HEK293T (cell line): ENCODE results near the gene KLF17.
"Not testable (repeated sequence)": the region's sequence is repeated elsewhere in the genome, so short reads cannot be mapped to it uniquely, and the experiment has no call there.

ENCODE experiments used
- CTCF ChIA-PET: fragments of 350-600 bp; formaldehyde crosslinking; extraction: SDS; loops from one replicate; lab custom pipeline; 2021; ENCODE audit warnings: antibody characterized with exemption, inconsistent platforms; lab: Yijun Ruan, JAX
- POLR2A ChIA-PET: fragments of 350-600 bp; formaldehyde crosslinking; extraction: SDS; loops from one replicate; lab custom pipeline; 2020; ENCODE audit warnings: antibody characterized with exemption, inconsistent platforms; lab: Yijun Ruan, JAX
- DNase-seq: peaks from one replicate; pipeline ENCODE4 v3.0.0; 2012; ENCODE audit warnings: mixed read lengths; ENCODE audit errors: extremely low spot score
- ARNT ChIP-seq: fragments of 450-650 bp; IDR thresholded peaks from 2 replicates; pipeline ENCODE4 v1.6.1; 2017; ENCODE audit warnings: mild to moderate bottlenecking
- BHLHE40 ChIP-seq: fragments of 450-650 bp; IDR thresholded peaks from 2 replicates; pipeline ENCODE4 v1.6.1; 2016; ENCODE audit warnings: mild to moderate bottlenecking, moderate library complexity, borderline replicate concordance
- CTBP1 ChIP-seq: fragments of 450-650 bp; IDR thresholded peaks from 2 replicates; pipeline ENCODE4 v1.6.1; 2016; ENCODE audit warnings: borderline replicate concordance
- ELF4 ChIP-seq: fragments of 450-650 bp; IDR thresholded peaks from 2 replicates; pipeline ENCODE4 v1.6.1; 2017; ENCODE audit warnings: antibody characterized with exemption
- FOXA1 ChIP-seq: fragments of 450-650 bp; IDR thresholded peaks from 2 replicates; pipeline ENCODE4 v1.6.1; 2016; ENCODE audit warnings: mild to moderate bottlenecking
- FOXK2 ChIP-seq: fragments of 450-650 bp; IDR thresholded peaks from 2 replicates; pipeline ENCODE4 v1.6.1; 2016; ENCODE audit warnings: mild to moderate bottlenecking
- FOXM1 ChIP-seq: fragments of 450-650 bp; IDR thresholded peaks from 2 replicates; pipeline ENCODE4 v1.6.1; 2017; ENCODE audit warnings: mild to moderate bottlenecking, borderline replicate concordance
- HDGF ChIP-seq: fragments of 450-650 bp; IDR thresholded peaks from 2 replicates; pipeline ENCODE4 v1.6.1; 2017; ENCODE audit warnings: antibody characterized with exemption, borderline replicate concordance
- L3MBTL2 ChIP-seq: fragments of 450-650 bp; conservative IDR thresholded peaks from 2 replicates; pipeline ENCODE4 v1.6.1; 2016; ENCODE audit warnings: mild to moderate bottlenecking
- LEF1 ChIP-seq: fragments of 450-650 bp; IDR thresholded peaks from 2 replicates; pipeline ENCODE4 v1.6.1; 2017; ENCODE audit warnings: mild to moderate bottlenecking, borderline replicate concordance
- NFRKB ChIP-seq: fragments of 450-650 bp; IDR thresholded peaks from 2 replicates; pipeline ENCODE4 v1.6.1; 2016; ENCODE audit warnings: mild to moderate bottlenecking, moderate library complexity
- SP1 ChIP-seq: fragments of 450-650 bp; IDR thresholded peaks from 2 replicates; pipeline ENCODE4 v1.6.1; 2017
- SUZ12 ChIP-seq: fragments of 450-650 bp; IDR thresholded peaks from 2 replicates; pipeline ENCODE4 v1.6.1; 2016; ENCODE audit warnings: mild to moderate bottlenecking
- TARDBP ChIP-seq: fragments of 450-650 bp; IDR thresholded peaks from 2 replicates; pipeline ENCODE4 v1.6.1; 2016
- ZNF384 ChIP-seq: fragments of 450-650 bp; IDR thresholded peaks from 2 replicates; pipeline ENCODE4 v1.6.1; 2016
- TF ChIP-seq, protein P1 (sequence below): fragments of 450-650 bp; IDR thresholded peaks from 2 replicates; pipeline ENCODE4 v1.6.1; 2016

The KLF17 gene

GRCh38 chr1:44135886-44136285, 17.3 kb downstream of the KLF17 start:
- no peak for DNase-seq
- POLR2A ChIA-PET = interaction anchor here (0.6 to 0.9 kb wide), 2 partner anchors 8 to 586 kb away, joined by 3 read pairs; no protein-coding TSS in a partner anchor
- TF ChIP-seq NFRKB = no peak
- TF ChIP-seq LEF1 = no peak
- no peak for TF ChIP-seq ARNT
- no peak for TF ChIP-seq L3MBTL2
- no peak for TF ChIP-seq FOXA1
- no peak for TF ChIP-seq FOXM1
- CTCF ChIA-PET = interaction anchor here (0.6 kb wide), 1 partner anchor 463 kb away, joined by 4 read pairs; no protein-coding TSS in a partner anchor

DNA sequence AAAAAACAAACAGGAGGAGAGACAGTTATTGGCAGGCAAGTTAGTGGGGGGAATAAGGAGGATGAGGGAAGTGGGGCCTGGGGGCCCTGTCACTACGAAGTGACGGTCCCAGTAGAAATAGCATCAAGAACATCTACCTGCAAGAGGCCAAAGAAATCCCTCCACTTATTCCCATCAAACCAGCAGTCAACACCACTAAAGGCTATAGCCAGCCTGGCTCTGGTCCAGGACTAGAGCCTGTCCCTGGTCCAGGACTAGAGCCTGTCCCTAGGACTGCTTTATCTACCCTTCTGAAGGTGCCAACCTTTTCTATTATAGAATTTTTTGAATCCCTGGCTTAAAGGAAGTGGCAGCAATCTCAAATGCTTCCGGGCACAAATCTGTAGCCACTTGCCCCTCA, 19.6 kb downstream of the KLF17 start:
- no peak for DNase-seq
- POLR2A ChIA-PET = no interaction called here
- CTCF ChIA-PET = no interaction called here
- TF ChIP-seq SUZ12 (no peak), TARDBP (no peak), LEF1 (no peak), FOXA1 (no peak), L3MBTL2 (no peak), FOXK2 (no peak), FOXM1 (no peak), BHLHE40 (no peak), ZNF384 (no peak), HDGF (no peak), ELF4 (no peak), ARNT (no peak), CTBP1 (no peak), NFRKB (no peak), SP1 (no peak)
- TF ChIP-seq, protein P1, sequence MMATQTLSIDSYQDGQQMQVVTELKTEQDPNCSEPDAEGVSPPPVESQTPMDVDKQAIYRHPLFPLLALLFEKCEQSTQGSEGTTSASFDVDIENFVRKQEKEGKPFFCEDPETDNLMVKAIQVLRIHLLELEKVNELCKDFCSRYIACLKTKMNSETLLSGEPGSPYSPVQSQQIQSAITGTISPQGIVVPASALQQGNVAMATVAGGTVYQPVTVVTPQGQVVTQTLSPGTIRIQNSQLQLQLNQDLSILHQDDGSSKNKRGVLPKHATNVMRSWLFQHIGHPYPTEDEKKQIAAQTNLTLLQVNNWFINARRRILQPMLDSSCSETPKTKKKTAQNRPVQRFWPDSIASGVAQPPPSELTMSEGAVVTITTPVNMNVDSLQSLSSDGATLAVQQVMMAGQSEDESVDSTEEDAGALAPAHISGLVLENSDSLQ = no peak

GRCh38 chr1:44139565-44139964, 20.9 kb downstream of the KLF17 start:
- DNase-seq, CTCF ChIA-PET, POLR2A ChIA-PET: not testable (repeated sequence)

- ChIA-PET CTCF (no interaction called here), POLR2A (no interaction called here)
- no peak for DNase-seq
- TF ChIP-seq BHLHE40 (no peak), ARNT (no peak), L3MBTL2 (no peak), FOXA1 (no peak), FOXM1 (no peak), ELF4 (no peak), TARDBP (no peak), LEF1 (no peak), SP1 (no peak), HDGF (no peak), NFRKB (no peak), SUZ12 (no peak)
- TF ChIP-seq, protein P1 = no peak
These were observed 22.9 kb downstream of the KLF17 start, which contains the start of gene KLF18 for GRCh38 chr1:44141531-44141930. KLF18 (minus strand) TSS chr1:44141631; CDS start chr1:44141631, 0 bp downstream.

- TF ChIP-seq CTBP1 (no peak), BHLHE40 (no peak), ELF4 (no peak), NFRKB (no peak), LEF1 (no peak)
- ChIA-PET POLR2A (no interaction called here), CTCF (no interaction called here)
- no peak for DNase-seq
These were observed 26.5 kb downstream of the KLF17 start for GRCh38 chr1:44144962-44145756.

DNA sequence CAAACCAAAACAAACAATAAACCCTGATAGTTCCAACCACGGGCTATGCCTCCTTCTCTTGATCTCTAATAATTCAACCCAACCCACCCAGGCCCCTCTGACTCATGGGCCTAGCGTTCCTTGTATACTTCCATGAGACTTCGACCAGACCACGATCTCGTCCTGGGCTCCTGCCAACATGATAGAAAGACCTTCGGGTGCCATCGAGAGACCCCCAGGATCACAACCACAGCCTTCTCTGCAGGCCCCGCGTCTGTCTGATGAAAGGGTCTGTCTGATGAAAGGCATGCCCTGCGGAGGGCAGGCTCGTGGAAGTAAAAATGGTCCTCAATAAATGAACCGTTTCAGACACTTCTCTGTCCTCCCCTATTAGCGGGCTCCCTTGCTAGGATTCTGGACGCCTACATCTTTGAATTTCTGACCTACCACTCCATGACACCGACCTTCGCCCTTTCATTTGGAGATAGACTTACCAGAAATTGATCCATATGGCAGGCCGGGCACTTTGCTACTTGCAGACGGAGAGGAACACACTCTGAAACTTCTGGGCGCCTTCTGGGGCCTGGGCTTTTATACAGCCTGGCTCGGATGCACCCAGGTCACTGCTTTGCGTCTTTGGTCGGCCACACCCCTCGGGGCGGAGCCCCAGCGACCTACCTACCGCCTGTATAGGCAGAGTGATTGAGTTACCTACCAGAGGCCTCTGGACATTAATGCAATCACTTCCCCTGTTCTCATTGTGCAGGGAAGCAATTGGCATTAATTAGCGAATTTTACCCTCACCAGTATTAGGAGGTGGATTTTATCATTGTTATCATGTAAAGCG, 28.1 kb downstream of the KLF17 start:
- POLR2A ChIA-PET = no interaction called here
- CTCF ChIA-PET = interaction anchor here (0.7 kb wide), 1 partner anchor 32 kb away, joined by 4 read pairs; no protein-coding TSS in a partner anchor
- TF ChIP-seq, protein P1 = no peak
- TF ChIP-seq SP1 (no peak), L3MBTL2 (no peak), TARDBP (no peak), CTBP1 (no peak), HDGF (no peak), BHLHE40 (no peak), ZNF384 (no peak), FOXK2 (no peak), LEF1 (no peak), FOXA1 (no peak), FOXM1 (no peak), NFRKB (no peak), SUZ12 (no peak), ELF4 (no peak), ARNT (no peak)
- DNase-seq = no peak
